NT2/D1 (cell line): Measurements from ENCODE around the gene SLC25A40.

Experiments
- SUZ12 ChIP-seq: IDR thresholded peaks from 2 replicates; pipeline ENCODE4 v1.6.1; 2011; ENCODE audit not compliant: insufficient read length, insufficient read depth; ENCODE audit errors: extremely low read depth
- YY1 ChIP-seq: IDR thresholded peaks from 2 replicates; pipeline ENCODE4 v1.6.1; 2011; ENCODE audit not compliant: insufficient read length, insufficient read depth
- ZNF274 ChIP-seq: IDR thresholded peaks from 2 replicates; pipeline ENCODE4 v1.6.1; 2011; ENCODE audit warnings: mild to moderate bottlenecking, low read depth, low read length

DNA sequence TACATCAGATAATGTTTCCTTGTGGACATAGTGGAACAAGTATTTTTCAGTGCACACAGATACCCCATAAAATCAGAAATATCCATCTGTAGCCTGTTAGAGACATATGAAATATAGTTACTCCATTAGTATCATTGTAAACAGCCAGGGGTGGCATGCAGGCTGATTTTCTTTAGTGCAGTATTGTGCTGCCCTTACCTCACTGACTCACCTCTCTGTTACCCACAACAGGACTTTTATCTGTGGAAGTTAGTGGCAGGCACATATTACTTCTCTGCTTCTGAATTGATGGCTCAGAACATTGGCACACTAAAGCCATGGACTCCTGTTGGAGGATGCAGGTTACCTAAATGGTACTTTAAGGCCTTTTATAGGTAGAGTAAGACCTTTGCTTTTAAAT is 70.0 kb downstream of the SLC25A40 start:
- TF ChIP-seq SUZ12 (no peak), YY1 (no peak), ZNF274 (no peak)
